ENCODE data around the gene P2RX3. TPM values are rescaled to one million over a fixed set of nuclear protein-coding genes. Genes with fewer than 3 reads are reported as not detected.
A peak's percentile ranks its signal among the peaks of the same experiment; 100 is the strongest.

Gene P2RX3
- total RNA-seq, 4 donors from 2014 or later, result not detected

DNA sequence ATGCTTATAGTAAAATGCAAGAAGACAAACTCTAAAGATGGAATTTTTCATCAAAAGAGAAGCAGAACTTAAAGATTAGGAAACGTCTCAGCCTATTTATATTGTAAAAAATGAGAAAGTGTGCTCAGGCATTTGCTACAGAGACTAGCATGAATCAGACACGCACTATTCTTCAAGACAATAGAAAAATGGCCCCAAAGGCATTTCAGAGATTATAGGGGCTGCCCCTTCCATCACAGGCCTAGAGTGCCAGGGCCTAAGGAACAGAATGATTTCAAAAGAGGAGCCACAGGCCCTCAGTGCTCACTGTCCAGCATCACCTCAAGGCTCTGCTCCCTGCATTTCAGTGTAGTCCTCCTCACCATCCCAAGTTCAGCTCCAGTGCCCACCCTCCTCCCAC, 40.9 kb upstream of the P2RX3 start:
- Histone ChIP-seq H3K4me1 (peaks cover 29% of the 10 kb centered on the region), H3K27ac (no peak overlapping the region), H3K4me3 (no peak overlapping the region), H3K36me3 (peaks cover 48% of the 10 kb centered on the region), H3K9me3 (no peaks in the 10 kb centered on the region), H3K27me3 (no peaks in the 10 kb centered on the region)
- no peak for DNase-seq (ENCODE audit: low spot score in 2 of 2)
- TF ChIP-seq POLR2A (IDR thresholded peaks at IDR 0.05), result no peak
- TF ChIP-seq EP300 (IDR thresholded peaks at IDR 0.05), result no peak
- TF ChIP-seq CTCF (IDR thresholded peaks at IDR 0.05), result no peak
- no peak for TF ChIP-seq POLR2AphosphoS5 (IDR thresholded peaks at IDR 0.05)
- WGBS, result 80% methylated on average over 2 of the region's 2 CpGs

DNA sequence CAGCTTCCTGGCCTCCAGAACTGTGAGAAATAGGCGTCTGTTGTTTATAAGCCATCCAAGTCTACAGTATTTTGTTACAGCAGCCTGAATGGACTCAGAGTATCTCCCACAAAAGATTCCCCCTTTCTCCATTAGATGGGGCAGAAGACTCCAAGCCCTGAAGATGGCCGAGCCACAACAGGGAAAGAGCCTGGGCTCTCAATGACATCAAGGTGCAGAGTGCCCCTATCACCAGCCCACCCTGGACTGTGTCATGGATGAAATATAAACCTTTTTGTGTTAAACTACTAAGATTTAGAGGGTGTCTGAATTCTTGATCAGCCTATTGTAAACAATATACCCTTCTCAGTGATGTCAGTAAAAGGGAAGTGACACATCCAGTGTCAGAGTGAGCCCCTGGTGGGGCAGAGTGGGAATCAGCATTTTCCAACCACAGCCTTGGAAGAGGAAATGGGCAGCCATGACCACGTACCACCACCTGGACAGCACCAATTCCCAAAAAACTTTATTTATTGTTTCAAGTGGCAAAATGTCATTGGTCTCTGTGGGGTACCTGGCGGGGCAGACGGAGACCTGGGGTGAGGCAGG, 38.9 kb upstream of the P2RX3 start:
- H3K27me3 ChIP-seq, result no peaks in the 10 kb centered on the region
- no peak overlapping the region for H3K4me3 ChIP-seq
- no peak overlapping the region for H3K27ac ChIP-seq
- 96% methylated on average over 5 of the region's 5 CpGs for WGBS
- no peak for TF ChIP-seq POLR2A (IDR thresholded peaks at IDR 0.05)
- TF ChIP-seq POLR2AphosphoS5 (IDR thresholded peaks at IDR 0.05), result no peak
- no peak for TF ChIP-seq CTCF (IDR thresholded peaks at IDR 0.05)
- no peak for TF ChIP-seq EP300 (IDR thresholded peaks at IDR 0.05)
- H3K9me3 ChIP-seq, result no peaks in the 10 kb centered on the region
- peaks cover 30% of the 10 kb centered on the region for H3K4me1 ChIP-seq
- peaks cover 63% of the 10 kb centered on the region for H3K36me3 ChIP-seq
- DNase-seq (ENCODE audit: low spot score in 2 of 2), result no peak

DNA sequence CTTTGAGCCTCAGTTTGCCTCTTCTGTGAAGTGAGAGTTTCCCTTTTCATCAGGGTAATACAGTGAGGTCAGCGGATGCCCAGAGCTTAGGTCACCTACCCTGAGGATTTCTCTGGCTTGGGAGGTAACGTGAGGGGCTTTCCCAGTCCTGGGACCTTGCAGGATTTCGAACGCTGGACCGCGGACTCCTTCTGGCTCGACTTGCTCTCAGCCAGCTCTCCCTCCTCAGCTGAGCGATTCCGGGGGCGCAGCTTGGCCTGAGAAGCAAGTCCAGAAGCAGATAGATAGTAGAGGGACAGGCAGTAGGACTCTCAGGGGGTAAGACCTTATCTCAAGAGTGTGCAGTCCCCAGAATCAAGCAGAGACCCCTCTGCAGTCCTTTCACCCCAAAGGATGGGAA, 37.4 kb upstream of the P2RX3 start:
- no peak for DNase-seq (ENCODE audit: low spot score in 2 of 2)
- Histone ChIP-seq H3K4me3 (no peak overlapping the region), H3K9me3 (no peaks in the 10 kb centered on the region), H3K27ac (no peak overlapping the region), H3K27me3 (no peaks in the 10 kb centered on the region), H3K4me1 (peaks cover 30% of the 10 kb centered on the region), H3K36me3 (peaks cover 63% of the 10 kb centered on the region)
- 96% methylated on average over 10 of the region's 10 CpGs for WGBS
- TF ChIP-seq CTCF (IDR thresholded peaks at IDR 0.05), result no peak
- TF ChIP-seq POLR2AphosphoS5 (IDR thresholded peaks at IDR 0.05), result no peak
- TF ChIP-seq EP300 (IDR thresholded peaks at IDR 0.05), result no peak
- no peak for TF ChIP-seq POLR2A (IDR thresholded peaks at IDR 0.05)

GRCh38 chr11:57301711-57302423, 36.3 kb upstream of the P2RX3 start:
- no peak for TF ChIP-seq EP300 (IDR thresholded peaks at IDR 0.05)
- TF ChIP-seq POLR2A (IDR thresholded peaks at IDR 0.05), result no peak
- no peak for TF ChIP-seq POLR2AphosphoS5 (IDR thresholded peaks at IDR 0.05)
- no peak for TF ChIP-seq CTCF (IDR thresholded peaks at IDR 0.05)
- Histone ChIP-seq H3K4me1 (peaks cover 39% of the 10 kb centered on the region), H3K27me3 (no peaks in the 10 kb centered on the region), H3K4me3 (no peak overlapping the region), H3K36me3 (peaks cover 63% of the 10 kb centered on the region), H3K9me3 (no peaks in the 10 kb centered on the region), H3K27ac (no peak overlapping the region)
- 93% methylated on average over 6 of the region's 27 CpGs for WGBS
- DNase-seq (ENCODE audit: low spot score in 2 of 2), result peak in 1 of 2 donors; percentile 79

- Histone ChIP-seq H3K9me3 (no peaks in the 10 kb centered on the region), H3K27me3 (no peaks in the 10 kb centered on the region), H3K4me3 (no peak overlapping the region), H3K4me1 (peaks cover 45% of the 10 kb centered on the region), H3K36me3 (peaks cover 60% of the 10 kb centered on the region), H3K27ac (no peak overlapping the region)
- WGBS, result 88% methylated on average over 4 of the region's 15 CpGs
- DNase-seq (ENCODE audit: low spot score in 2 of 2), result no peak
- TF ChIP-seq EP300 (IDR thresholded peaks at IDR 0.05) (no peak), CTCF (IDR thresholded peaks at IDR 0.05) (no peak), POLR2AphosphoS5 (IDR thresholded peaks at IDR 0.05) (no peak), POLR2A (IDR thresholded peaks at IDR 0.05) (no peak)
Measured at GRCh38 chr11:57302489-57302888, 35.7 kb upstream of the P2RX3 start.
